Peyer's patch (tissue), 4 donors: Measurements from ENCODE around the gene CACNG3. TPM values are rescaled to one million over a fixed set of nuclear protein-coding genes. Genes with fewer than 3 reads are reported as not detected.

Experiments
- DNase-seq, 3 donors: peaks; one replicate each; pipeline ENCODE4 v3.0.0-alpha.2; 2017 to 2019
- H3K27ac ChIP-seq, 4 donors: fragments of 200-600 bp; sonication (generic); one replicate each; pipeline ENCODE4 v1.5.1; 2016 to 2019
- H3K27me3 ChIP-seq, 2 donors: fragments of 200-600 bp; sonication (generic); one replicate each; pipeline ENCODE4 v1.5.1; 2019
- H3K36me3 ChIP-seq, 3 donors: fragments of 200-600 bp; sonication (generic); one replicate each; pipeline ENCODE4 v1.5.1; 2016 to 2019
- H3K4me1 ChIP-seq, 4 donors: fragments of 200-600 bp; sonication (generic); one replicate each; pipeline ENCODE4 v1.5.1; 2016 to 2019
- H3K4me3 ChIP-seq, 4 donors: fragments of 200-600 bp; sonication (generic); 1 replicate in 3 of 4; 2 replicates in 1 of 4; pipeline ENCODE4 v1.5.1; 2016 to 2019; ENCODE audit warnings: mild to moderate bottlenecking in 1 of 4
- H3K9me3 ChIP-seq, 4 donors: fragments of 200-600 bp; sonication (generic); one replicate each; pipeline ENCODE4 v1.5.1; 2016 to 2019; ENCODE audit warnings: mild to moderate bottlenecking in 1 of 4
- POLR2A ChIP-seq, 2 donors: fragments of 450-650 bp; IDR thresholded peaks; one replicate each; pipeline ENCODE4 v1.5.1; 2017; ENCODE audit warnings: antibody characterized with exemption in 2 of 2, mild to moderate bottlenecking in 2 of 2, moderate library complexity in 2 of 2
- total RNA-seq, 4 donors: library from RNA; depleted of rRNA; stranded (reverse); fragments of >200 nt; gene quantifications; one replicate each; pipeline ENCODE4 v1.1.0, GENCODE V29; 2016
- TF ChIP-seq, protein P1 (sequence below), 6 experiments: fragments of 450-650 bp in 4 of 6; fragments of 200-600 bp in 2 of 6; sonication (generic) in 1 of 6; IDR thresholded peaks; one replicate each; pipeline ENCODE4 v1.5.1; 2017 to 2019; ENCODE audit warnings: antibody characterized with exemption in 6 of 6, mild to moderate bottlenecking in 3 of 6, moderate library complexity in 1 of 6

The CACNG3 gene
- total RNA-seq, 4 donors from 2014 or later: not detected

GRCh38 chr16:24258791-24259190, 2.7 kb downstream of the CACNG3 start:
- H3K27me3 ChIP-seq: no peaks in the 10 kb centered on the region
- no peaks in the 10 kb centered on the region for H3K4me1 ChIP-seq

GRCh38 chr16:24262816-24263215, 6.7 kb downstream of the CACNG3 start:
- H3K9me3 ChIP-seq: no peaks in the 10 kb centered on the region
- no peak for DNase-seq
- H3K27me3 ChIP-seq: no peaks in the 10 kb centered on the region
- no peak overlapping the region for H3K4me3 ChIP-seq
- H3K36me3 ChIP-seq: no peaks in the 10 kb centered on the region
- TF ChIP-seq POLR2A (IDR thresholded peaks at IDR 0.05): no peak
- TF ChIP-seq, protein P1, sequence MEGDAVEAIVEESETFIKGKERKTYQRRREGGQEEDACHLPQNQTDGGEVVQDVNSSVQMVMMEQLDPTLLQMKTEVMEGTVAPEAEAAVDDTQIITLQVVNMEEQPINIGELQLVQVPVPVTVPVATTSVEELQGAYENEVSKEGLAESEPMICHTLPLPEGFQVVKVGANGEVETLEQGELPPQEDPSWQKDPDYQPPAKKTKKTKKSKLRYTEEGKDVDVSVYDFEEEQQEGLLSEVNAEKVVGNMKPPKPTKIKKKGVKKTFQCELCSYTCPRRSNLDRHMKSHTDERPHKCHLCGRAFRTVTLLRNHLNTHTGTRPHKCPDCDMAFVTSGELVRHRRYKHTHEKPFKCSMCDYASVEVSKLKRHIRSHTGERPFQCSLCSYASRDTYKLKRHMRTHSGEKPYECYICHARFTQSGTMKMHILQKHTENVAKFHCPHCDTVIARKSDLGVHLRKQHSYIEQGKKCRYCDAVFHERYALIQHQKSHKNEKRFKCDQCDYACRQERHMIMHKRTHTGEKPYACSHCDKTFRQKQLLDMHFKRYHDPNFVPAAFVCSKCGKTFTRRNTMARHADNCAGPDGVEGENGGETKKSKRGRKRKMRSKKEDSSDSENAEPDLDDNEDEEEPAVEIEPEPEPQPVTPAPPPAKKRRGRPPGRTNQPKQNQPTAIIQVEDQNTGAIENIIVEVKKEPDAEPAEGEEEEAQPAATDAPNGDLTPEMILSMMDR (IDR thresholded peaks at IDR 0.05): no peak
- no peak overlapping the region for H3K27ac ChIP-seq
- H3K4me1 ChIP-seq: no peaks in the 10 kb centered on the region

More at GRCh38 chr16:24258791-24259190, 2.7 kb downstream of the CACNG3 start:
- DNase-seq: no peak
- Histone ChIP-seq H3K36me3 (no peaks in the 10 kb centered on the region), H3K9me3 (no peaks in the 10 kb centered on the region), H3K27ac (no peak overlapping the region), H3K4me3 (no peak overlapping the region)
- TF ChIP-seq, protein P1 (IDR thresholded peaks at IDR 0.05): no peak
- no peak for TF ChIP-seq POLR2A (IDR thresholded peaks at IDR 0.05)

- no peak for DNase-seq
Measured at GRCh38 chr16:24270721-24271442, 14.7 kb downstream of the CACNG3 start.

DNA sequence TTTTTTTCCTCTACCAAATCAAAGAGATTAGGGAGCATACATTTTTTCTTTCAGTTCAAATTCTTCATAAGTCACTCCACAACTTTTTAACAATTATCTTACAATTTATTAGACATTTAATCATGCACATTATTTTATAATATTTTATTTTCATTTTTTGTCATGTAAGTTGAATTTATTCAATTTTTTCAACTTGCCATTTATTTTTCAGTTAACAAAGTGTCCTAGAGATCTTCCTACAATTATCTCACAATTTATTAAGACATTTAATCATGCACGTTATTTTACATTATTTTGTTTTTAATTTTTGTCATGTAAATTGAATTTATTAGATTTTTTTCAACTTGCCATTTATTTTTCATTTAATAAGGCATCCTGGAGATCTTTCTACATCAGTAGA, 16.2 kb downstream of the CACNG3 start:
- no peak overlapping the region for H3K4me3 ChIP-seq
- no peaks in the 10 kb centered on the region for H3K9me3 ChIP-seq
- TF ChIP-seq, protein P1 (IDR thresholded peaks at IDR 0.05): no peak
- no peak for TF ChIP-seq POLR2A (IDR thresholded peaks at IDR 0.05)
- no peaks in the 10 kb centered on the region for H3K4me1 ChIP-seq
- no peaks in the 10 kb centered on the region for H3K27me3 ChIP-seq
- no peaks in the 10 kb centered on the region for H3K36me3 ChIP-seq
- DNase-seq: no peak
- H3K27ac ChIP-seq: no peak overlapping the region

More at GRCh38 chr16:24270721-24271442, 14.7 kb downstream of the CACNG3 start:
- no peaks in the 10 kb centered on the region for H3K4me1 ChIP-seq
- no peak for TF ChIP-seq POLR2A (IDR thresholded peaks at IDR 0.05)
- TF ChIP-seq, protein P1 (IDR thresholded peaks at IDR 0.05): no peak
- no peaks in the 10 kb centered on the region for H3K36me3 ChIP-seq
- no peaks in the 10 kb centered on the region for H3K9me3 ChIP-seq
- H3K27me3 ChIP-seq: no peaks in the 10 kb centered on the region
- no peak overlapping the region for H3K27ac ChIP-seq
- H3K4me3 ChIP-seq: no peak overlapping the region

DNA sequence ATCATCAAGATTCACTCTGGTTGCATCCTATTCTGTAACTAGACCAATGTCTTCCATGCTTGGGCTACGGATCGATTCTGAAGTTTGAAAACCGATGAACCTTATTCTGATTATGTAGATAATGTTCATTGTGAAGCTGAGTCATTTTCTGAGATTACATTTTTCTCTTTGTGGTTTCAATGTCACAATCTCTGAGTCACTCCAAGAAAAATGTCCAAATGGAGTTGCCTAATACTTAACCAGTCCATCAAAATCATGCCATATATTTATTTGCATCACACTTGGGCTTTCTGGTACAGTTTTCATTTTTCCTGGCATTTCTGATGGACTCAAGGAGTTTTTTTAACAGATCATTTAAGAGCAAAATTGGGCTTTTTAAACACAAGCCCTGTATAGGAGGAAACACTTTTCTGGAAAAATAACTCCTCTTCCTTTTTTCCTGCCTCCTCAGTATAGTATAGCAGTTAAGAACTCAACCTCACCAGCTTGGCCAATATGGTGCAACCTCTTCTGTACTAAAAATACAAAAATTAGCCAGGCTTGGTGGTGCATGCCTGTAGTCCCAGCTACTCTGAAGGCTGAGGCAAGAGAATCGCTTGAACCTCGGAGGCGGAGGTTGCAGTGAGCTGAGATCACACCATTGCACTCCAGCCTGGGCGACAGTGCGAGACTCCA, 17.5 kb downstream of the CACNG3 start:
- no peaks in the 10 kb centered on the region for H3K27me3 ChIP-seq
- H3K4me1 ChIP-seq: no peaks in the 10 kb centered on the region
- no peak for TF ChIP-seq POLR2A (IDR thresholded peaks at IDR 0.05)
- TF ChIP-seq, protein P1 (IDR thresholded peaks at IDR 0.05): no peak
- no peak for DNase-seq
- no peak overlapping the region for H3K27ac ChIP-seq
- H3K36me3 ChIP-seq: no peaks in the 10 kb centered on the region
- no peaks in the 10 kb centered on the region for H3K9me3 ChIP-seq
- no peak overlapping the region for H3K4me3 ChIP-seq
